ENCODE data around the gene FRAS1. TPM values are rescaled to one million over a fixed set of nuclear protein-coding genes. Genes with fewer than 3 reads are reported as not detected.

Gene FRAS1
- total and polyA plus RNA-seq, 9 of the 15 experiments (the other 6 are each of a cell fraction or from before 2014, with no cell fraction given), result under 0.01 to 0.11 (median 0.04) TPM; not detected in 2

GRCh38 chr4:78517050-78517652, 460.0 kb downstream of the FRAS1 start (continued):
- TF ChIP-seq, protein P1, sequence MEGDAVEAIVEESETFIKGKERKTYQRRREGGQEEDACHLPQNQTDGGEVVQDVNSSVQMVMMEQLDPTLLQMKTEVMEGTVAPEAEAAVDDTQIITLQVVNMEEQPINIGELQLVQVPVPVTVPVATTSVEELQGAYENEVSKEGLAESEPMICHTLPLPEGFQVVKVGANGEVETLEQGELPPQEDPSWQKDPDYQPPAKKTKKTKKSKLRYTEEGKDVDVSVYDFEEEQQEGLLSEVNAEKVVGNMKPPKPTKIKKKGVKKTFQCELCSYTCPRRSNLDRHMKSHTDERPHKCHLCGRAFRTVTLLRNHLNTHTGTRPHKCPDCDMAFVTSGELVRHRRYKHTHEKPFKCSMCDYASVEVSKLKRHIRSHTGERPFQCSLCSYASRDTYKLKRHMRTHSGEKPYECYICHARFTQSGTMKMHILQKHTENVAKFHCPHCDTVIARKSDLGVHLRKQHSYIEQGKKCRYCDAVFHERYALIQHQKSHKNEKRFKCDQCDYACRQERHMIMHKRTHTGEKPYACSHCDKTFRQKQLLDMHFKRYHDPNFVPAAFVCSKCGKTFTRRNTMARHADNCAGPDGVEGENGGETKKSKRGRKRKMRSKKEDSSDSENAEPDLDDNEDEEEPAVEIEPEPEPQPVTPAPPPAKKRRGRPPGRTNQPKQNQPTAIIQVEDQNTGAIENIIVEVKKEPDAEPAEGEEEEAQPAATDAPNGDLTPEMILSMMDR (IDR thresholded peaks at IDR 0.05 in 2 of 3, conservative IDR thresholded peaks at IDR 0.05 in 1 of 3; ENCODE audit: insufficient read depth in 2 of 3, low read depth in 1 of 3, low read length in 3 of 3), result peak; percentile 53 to 79 (median 57); a peak in 5 of 6 replicates
- TF ChIP-seq GATAD2A (IDR thresholded peaks at IDR 0.05), result no peak
- no peak for TF ChIP-seq MYBL2 (IDR thresholded peaks at IDR 0.05; ENCODE audit: low read depth)
- no peak for TF ChIP-seq MYBL2 (CRISPR knock-in tag; IDR thresholded peaks at IDR 0.05; ENCODE audit: borderline replicate concordance)
- no peak for TF ChIP-seq PTRF (tag; IDR thresholded peaks at IDR 0.05)
- TF ChIP-seq FOXM1 (IDR thresholded peaks at IDR 0.05; ENCODE audit: low read depth), result no peak
- no peak for TF ChIP-seq FOXM1 (CRISPR knock-in tag; IDR thresholded peaks at IDR 0.05; ENCODE audit: low read depth)
- TF ChIP-seq NCOA1 (IDR thresholded peaks at IDR 0.05; ENCODE audit: low read depth), result no peak
- no peak for TF ChIP-seq PML (IDR thresholded peaks at IDR 0.05; ENCODE audit: low read length)
- no peak for TF ChIP-seq ZBTB1 (CRISPR knock-in tag; IDR thresholded peaks at IDR 0.05; ENCODE audit: borderline replicate concordance, low read depth)
- TF ChIP-seq DEAF1 (CRISPR knock-in tag; IDR thresholded peaks at IDR 0.05), result peak; percentile 39; the same call in 1 of the 2 replicates
- TF ChIP-seq HDGF (IDR thresholded peaks at IDR 0.05), result no peak
- TF ChIP-seq, protein P2, sequence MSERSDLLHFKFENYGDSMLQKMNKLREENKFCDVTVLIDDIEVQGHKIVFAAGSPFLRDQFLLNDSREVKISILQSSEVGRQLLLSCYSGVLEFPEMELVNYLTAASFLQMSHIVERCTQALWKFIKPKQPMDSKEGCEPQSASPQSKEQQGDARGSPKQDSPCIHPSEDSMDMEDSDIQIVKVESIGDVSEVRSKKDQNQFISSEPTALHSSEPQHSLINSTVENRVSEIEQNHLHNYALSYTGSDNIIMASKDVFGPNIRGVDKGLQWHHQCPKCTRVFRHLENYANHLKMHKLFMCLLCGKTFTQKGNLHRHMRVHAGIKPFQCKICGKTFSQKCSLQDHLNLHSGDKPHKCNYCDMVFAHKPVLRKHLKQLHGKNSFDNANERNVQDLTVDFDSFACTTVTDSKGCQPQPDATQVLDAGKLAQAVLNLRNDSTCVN (CRISPR knock-in tag; IDR thresholded peaks at IDR 0.05), result no peak
- TF ChIP-seq ZNF699 (CRISPR knock-in tag; IDR thresholded peaks at IDR 0.05; ENCODE audit: insufficient replicate concordance), result no peak
- no peak for TF ChIP-seq ZNF583 (CRISPR knock-in tag; IDR thresholded peaks at IDR 0.05)
- peak; percentile 77 to 82 for TF ChIP-seq RAD21 (CRISPR knock-in tag; conservative IDR thresholded peaks at IDR 0.05 in 1 of 2, IDR thresholded peaks at IDR 0.05 in 1 of 2)
